GM21367 (cell line): Measurements from ENCODE around the gene CPXM2.

Source experiments
- ATAC-seq: cut with Tn5 transposase; IDR thresholded peaks from one replicate; pipeline ENCODE4 v1.9.1; 2021; ENCODE audit not compliant: unreplicated experiment

The CPXM2 gene

DNA sequence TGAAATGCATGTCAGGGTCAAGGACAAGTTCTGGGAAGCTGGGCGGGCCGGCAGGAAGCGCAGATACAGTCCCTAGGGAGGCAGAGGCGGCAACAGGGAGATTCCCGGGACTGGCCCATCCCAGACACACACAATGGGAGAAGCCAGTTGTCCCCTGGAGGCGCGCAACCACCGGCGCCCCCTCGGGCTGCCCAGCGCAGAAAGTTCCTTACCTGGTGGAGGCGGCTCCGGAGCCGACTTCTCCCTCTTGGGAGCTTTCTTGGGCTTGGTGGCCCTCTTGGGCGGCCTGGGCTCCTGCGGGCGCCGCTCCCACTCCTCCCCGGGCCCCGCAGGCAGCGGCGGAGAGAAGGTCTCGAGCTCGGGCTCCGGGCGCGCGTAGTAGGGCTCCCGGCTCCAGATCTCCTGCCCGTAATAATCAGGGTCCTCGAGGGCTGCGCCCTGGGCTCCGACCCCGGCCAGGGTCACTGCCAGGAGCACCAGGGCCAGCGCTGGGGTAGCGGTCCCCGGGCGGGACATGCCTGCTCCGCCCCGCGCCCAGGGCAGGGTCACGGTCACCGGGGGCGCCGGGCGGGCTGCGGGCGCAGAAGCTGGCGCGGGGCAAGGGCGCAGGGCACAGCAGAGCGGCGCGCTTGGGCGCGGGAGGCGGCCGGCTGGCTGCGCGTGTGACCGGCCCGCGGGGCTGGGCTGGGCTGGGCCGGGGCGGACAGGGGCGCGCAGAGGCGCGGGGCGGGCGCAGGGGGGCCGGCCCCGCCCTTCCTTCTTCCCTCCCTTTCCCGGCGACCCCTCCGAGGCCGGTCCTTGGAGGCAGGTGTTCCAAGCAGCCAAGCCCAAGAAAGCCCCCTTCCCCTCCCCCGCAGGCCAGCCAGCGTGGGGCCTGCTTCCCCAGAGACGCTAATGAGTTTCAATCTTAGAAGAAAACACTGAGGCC is at the start of gene CPXM2:
TSS of gene CPXM2 (minus strand) at position 664 of the 928 bp plus-strand sequence. CDS start at position 516, 148 bp downstream.
- ATAC-seq = no peak

DNA sequence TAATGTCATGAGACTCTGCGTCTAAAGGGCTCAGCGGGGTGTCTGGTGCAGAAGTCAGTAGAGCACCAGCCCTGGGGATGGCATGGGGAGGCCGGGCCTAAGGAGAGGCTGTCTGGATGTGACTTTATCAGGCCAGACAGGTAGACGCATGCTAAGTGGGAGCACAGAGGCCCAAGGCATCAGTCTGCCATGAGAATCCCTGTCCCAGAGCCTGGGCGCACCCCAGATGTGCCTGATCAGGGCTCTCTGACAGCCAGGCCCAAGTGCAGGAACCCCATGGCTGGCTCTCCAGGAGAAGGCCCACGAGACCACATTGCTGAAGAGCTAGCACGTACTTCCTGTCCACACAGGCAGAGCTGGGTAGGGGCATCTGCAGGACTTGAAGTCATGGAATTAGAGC is 48.0 kb upstream of the CPXM2 start:
- ATAC-seq = no peak

DNA sequence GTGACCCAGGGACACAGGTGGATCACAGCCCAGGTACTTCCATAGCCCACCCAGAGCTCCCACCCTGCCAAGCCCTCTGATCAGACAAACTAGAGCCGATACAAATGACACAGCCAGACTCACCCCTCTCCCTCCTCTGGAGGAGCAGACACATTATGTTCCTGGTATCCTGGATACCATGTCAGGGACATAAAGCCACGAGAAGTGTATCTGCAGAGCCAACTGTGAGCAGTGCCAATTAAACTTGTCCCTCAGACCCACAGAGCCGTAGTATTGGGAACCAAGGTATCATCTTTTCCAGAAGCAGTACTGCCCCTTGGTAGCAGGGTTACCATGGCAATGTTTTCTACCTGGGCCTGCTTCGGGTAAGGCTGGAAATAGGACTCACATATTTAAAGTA is 47.3 kb upstream of the CPXM2 start:
- ATAC-seq = no peak

GRCh38 chr10:123936426-123936825 is 44.8 kb upstream of the CPXM2 start:
- no peak for ATAC-seq

DNA sequence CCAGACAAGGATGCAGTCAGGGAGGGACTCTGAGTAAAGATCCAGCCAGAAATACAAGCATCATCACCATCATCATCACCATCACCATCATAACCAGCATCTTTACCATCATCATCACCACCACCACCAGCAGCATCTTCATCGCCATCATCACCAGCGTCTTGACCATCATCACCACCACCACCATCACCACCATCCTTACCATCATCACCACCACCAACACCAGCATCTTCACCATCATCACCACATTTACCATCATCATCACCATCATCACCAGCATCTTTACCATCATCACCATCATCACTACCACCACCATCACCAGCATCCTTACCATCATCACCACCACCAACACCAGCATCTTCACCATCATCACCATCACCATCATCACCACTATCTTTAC is 44.1 kb upstream of the CPXM2 start:
- no peak for ATAC-seq

DNA sequence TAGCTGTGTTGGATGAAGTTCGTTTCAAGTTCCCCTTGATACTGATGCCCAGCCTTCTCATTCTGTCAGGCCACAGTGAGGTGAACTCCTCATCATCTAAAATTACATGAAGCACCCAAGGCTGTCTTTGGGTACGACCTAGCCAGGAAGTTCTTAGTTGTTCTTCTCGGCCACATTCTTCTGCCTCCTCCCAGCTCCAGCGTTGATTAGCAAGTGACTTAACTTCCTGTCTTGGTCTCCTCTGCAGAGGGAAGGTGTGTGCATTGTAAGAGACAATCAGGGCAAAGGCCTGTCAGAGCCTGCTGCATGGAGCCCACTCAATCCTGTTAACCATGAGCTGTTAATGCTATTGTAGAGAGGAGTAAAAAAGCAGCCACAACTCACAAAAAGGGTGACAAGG is 43.2 kb upstream of the CPXM2 start:
- ATAC-seq = no peak

- ATAC-seq = no peak
Measured at GRCh38 chr10:123930340-123931001, 38.9 kb upstream of the CPXM2 start.

DNA sequence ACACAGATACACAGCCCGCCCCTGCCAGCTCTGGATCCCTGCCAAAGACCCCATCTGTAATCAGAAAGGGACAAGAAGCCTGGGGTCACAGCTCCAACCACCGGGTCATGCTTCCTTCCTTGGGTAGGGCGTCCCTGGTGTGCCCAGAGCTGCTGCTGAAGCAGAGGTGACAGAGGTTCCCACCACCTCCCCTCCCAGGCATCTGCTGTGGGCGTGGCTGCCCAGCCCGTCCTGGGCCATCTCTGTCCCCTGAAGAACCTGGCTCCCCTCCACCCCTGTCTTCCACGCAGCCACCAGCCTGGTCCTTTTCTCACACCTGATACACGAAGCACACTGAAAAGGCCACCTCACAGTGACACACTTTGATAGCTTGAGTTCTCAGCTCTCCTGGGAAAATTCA is 38.2 kb upstream of the CPXM2 start:
- no peak for ATAC-seq

GRCh38 chr10:123928427-123928826 is 36.8 kb upstream of the CPXM2 start:
- no peak for ATAC-seq

DNA sequence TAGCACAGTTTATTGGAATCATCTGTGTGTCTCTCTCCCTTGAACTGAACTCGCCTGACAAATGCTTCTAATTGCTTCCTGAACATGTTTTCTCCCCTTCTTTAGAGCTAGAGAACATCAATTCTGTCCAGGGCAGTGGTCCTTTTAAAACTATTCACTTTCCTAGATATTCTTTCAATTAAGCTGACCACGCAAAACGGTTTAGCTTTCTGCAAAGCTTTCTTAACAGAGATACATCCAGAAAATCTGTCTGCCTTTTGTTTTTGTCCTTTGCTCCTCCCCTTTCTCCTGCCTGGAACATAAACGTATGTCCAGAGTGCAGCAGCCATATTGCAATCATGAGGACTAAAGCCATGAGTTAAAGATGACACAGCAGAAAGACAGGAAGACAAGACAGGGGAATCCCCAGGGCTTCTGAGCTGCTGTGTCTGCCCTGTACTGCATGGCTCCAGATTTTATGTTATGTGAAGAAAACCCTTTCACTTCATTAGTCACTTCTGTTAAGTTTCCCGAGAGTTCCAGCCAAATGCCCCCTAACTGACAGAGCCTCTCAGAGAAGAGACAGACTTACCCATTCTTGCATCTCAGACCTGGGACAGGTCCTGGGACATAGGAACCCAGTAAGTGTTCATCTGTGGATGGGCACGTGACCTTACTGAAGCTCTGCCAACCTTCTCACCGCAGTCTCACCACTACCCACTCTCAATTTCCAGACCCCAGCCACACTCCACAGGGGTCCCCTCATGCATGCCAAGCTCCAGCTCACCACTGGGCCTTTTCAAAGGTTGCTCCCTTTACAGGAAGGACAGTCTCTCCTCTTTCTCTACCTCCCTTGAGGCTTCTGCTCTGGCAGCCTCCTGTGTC is 35.0 kb upstream of the CPXM2 start:
- ATAC-seq = no peak

DNA sequence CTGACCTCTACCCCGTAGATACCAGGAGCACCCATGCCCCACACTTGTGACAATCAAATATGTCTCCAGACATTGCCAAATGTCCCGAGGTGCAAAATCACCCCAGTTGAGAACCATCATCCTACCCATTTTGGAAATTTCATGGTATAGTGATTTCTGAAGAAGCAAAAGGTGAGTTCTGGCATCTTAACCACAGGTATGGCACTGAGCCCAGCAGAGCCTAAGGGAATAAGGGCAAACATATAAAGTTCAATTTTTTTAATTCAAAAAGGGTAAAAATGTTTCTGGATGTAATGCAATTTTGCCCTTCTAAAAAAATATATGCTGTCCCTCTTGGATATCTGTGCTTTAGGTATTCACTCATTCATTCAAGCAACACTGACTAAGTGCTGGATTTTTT is 30.5 kb upstream of the CPXM2 start:
- no peak for ATAC-seq

- ATAC-seq = no peak
Measured at GRCh38 chr10:123916775-123917174, 25.2 kb upstream of the CPXM2 start.

DNA sequence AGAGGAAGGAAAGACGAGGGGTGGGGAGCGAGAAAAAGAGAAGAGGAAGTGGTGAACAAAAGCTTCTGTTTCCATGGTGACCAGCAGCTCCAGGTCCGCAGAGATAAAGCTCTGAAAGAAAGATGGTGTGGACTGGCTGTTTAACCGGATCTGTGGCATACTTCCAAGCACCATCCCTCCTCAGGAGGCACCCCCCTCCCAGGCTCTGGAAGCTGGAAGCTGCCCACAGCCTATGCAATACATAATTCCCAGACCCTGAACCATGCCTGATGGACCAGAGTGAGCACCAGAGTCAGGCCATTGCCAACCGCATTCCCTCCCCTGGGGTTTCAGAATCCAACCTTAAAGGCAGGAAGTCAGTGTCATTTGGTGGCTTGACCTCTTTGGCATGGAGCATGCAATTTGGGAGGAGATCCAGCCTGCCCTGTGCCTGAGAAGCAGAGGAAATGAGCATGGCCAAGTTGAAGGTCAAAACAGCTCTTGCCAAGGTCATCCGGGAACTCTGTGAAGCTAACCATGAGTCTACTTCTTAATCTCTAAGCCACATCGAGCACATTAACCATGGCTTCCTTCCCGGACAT is 22.2 kb upstream of the CPXM2 start:
- no peak for ATAC-seq

GRCh38 chr10:123912871-123913270 is 21.3 kb upstream of the CPXM2 start:
- no peak for ATAC-seq

DNA sequence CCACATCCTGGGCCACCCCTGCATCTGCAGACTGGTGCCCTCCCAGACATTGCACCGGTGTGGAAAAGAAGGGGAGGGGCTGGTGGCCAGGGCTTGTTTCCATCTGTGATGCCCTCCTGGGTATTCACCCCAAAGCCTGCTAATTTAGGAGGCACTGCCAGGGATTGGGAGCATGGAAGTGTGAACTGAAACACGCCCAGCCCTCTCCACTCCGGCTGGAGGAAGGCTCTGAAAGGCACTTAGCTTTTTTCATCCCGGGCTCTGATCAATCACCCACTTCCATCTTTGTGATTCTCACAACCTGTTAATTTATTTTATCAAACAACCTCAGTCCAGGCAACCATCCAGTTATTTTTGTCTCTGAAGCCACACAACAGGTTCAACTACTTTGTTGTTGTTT is 20.9 kb upstream of the CPXM2 start:
- ATAC-seq = no peak

DNA sequence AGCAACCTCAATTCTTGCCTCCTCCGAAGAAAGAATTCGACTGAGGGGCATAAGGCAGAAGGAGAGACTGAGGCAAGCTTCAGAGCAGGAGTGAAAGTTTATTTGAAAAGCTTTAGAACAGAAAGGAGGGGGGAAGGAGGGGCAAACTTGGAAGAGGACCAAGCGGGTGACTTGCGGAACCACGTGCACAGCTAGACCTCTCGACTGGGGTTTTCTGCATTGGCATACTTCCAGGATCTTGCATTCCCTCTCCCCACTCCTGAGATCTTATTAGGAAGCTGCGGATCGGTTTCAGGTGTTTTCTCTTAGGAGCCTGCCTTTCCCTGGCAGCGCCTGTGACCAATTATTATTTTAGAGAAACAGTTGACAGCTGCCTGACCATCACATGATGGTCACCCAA is 20.3 kb upstream of the CPXM2 start:
- ATAC-seq = no peak

- ATAC-seq = no peak
Measured at GRCh38 chr10:123909866-123910265, 18.3 kb upstream of the CPXM2 start.

- no peak for ATAC-seq
Measured at GRCh38 chr10:123909426-123909825, 17.8 kb upstream of the CPXM2 start.

DNA sequence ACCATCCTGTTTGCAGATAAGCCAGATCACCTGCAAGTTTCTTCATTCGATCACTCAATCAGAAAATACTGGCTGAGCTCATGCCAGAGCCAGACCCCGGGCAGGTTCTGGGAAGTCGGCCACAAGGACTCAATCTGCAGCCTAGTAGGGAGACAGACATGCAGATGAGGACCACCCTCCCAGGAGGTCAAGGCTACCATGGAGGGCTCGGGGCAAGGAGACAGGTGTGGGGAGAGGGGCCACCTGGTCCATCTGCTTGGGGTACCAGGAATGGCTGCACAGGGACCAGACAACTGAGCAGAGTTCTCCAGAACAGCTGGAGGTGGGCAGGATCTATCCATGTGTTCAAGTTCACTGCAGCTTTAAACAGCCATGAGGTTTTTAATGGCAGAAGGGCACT is 16.8 kb upstream of the CPXM2 start:
- no peak for ATAC-seq

GRCh38 chr10:123906884-123907652 is 15.5 kb upstream of the CPXM2 start:
- ATAC-seq = no peak
